CD8-positive, alpha-beta memory T cell (primary cell): ENCODE data around the gene LMLN. TPM values are rescaled to one million over a fixed set of nuclear protein-coding genes. Genes with fewer than 3 reads are reported as not detected.
A peak's percentile ranks its signal among the peaks of the same experiment; 100 is the strongest.
"Not testable (repeated sequence)": the region's sequence is repeated elsewhere in the genome, so short reads cannot be mapped to it uniquely, and the experiment has no call there.

ENCODE experiments used
- CTCF ChIA-PET: fragments of 350-600 bp; sonication (Branson Sonifier 250); formaldehyde crosslinking; loops from one replicate; lab custom pipeline; 2021; ENCODE audit warnings: antibody characterized with exemption; lab: Charles Lee
- POLR2A ChIA-PET: fragments of 350-600 bp; sonication (Branson Sonifier 250); formaldehyde crosslinking; loops from one replicate; lab custom pipeline; 2021; ENCODE audit warnings: antibody characterized with exemption; lab: Charles Lee
- DNase-seq, 5 donors: peaks; one replicate each; pipeline versions ENCODE4 v3.0.0 to v3.0.0-alpha.2; 2020 to 2022; ENCODE audit warnings: mixed read lengths in 1 of 5
- H3K27ac ChIP-seq: one replicate; pipeline ENCODE4 v1.7.0; 2013; ENCODE audit warnings: low read depth, mild to moderate bottlenecking, low read length, moderate library complexity
- H3K27me3 ChIP-seq: 2 replicates; pipeline ENCODE4 v1.7.0; 2013; ENCODE audit warnings: low read length, mild to moderate bottlenecking; ENCODE audit not compliant: insufficient read depth, poor library complexity, severe bottlenecking
- H3K36me3 ChIP-seq: 2 replicates; pipeline ENCODE4 v1.7.0; 2013; ENCODE audit warnings: mild to moderate bottlenecking, low read length, moderate library complexity; ENCODE audit not compliant: insufficient read depth
- H3K4me1 ChIP-seq: 2 replicates; pipeline ENCODE4 v1.7.0; 2013; ENCODE audit warnings: mild to moderate bottlenecking, low read length, moderate library complexity; ENCODE audit not compliant: insufficient read depth
- H3K4me3 ChIP-seq: 2 replicates; pipeline ENCODE4 v1.7.0; 2013; ENCODE audit warnings: mild to moderate bottlenecking, low read length
- H3K9me3 ChIP-seq: 2 replicates; pipeline ENCODE4 v1.7.0; 2013; ENCODE audit warnings: mild to moderate bottlenecking, low read length
- H3K27ac Mint-ChIP-seq, 8 donors: one replicate each; pipeline ENCODE4 v1.8.0; 2020 to 2021; ENCODE audit warnings: mixed read lengths in 8 of 8, mild to moderate bottlenecking in 6 of 8, inconsistent platforms in 3 of 8, moderate library complexity in 3 of 8
- H3K27me3 Mint-ChIP-seq, 2 donors: one replicate each; pipeline ENCODE4 v1.8.0; 2020 to 2021; ENCODE audit warnings: mixed read lengths in 2 of 2, mild to moderate bottlenecking in 1 of 2, moderate library complexity in 1 of 2
- H3K36me3 Mint-ChIP-seq, 3 donors: one replicate each; pipeline ENCODE4 v1.8.0; 2020 to 2021; ENCODE audit warnings: mixed read lengths in 3 of 3, inconsistent platforms in 1 of 3, mild to moderate bottlenecking in 1 of 3
- H3K4me1 Mint-ChIP-seq, 3 donors: one replicate each; pipeline ENCODE4 v1.8.0; 2020 to 2021; ENCODE audit warnings: mixed read lengths in 3 of 3, inconsistent platforms in 1 of 3, mild to moderate bottlenecking in 1 of 3
- H3K4me3 Mint-ChIP-seq, 7 donors: one replicate each; pipeline ENCODE4 v1.8.0; 2020 to 2021; ENCODE audit warnings: mixed read lengths in 7 of 7, mild to moderate bottlenecking in 6 of 7, moderate library complexity in 4 of 7, inconsistent platforms in 2 of 7
- H3K9me3 Mint-ChIP-seq, 5 donors: one replicate each; pipeline ENCODE4 v1.8.0; 2020 to 2022; ENCODE audit warnings: mixed read lengths in 5 of 5, mild to moderate bottlenecking in 3 of 5, moderate library complexity in 2 of 5, inconsistent platforms in 1 of 5
- polyA plus RNA-seq: library from polyadenylated mRNA; unstranded; fragments of 300-500 nt; fragmentation: Illumina TruSeq; gene quantifications from one replicate; pipeline ENCODE4 v1.2.3, GENCODE V29; 2021
- total RNA-seq, 2 experiments: library from RNA; stranded (reverse); gene quantifications; one replicate each; pipeline ENCODE4 v1.2.3, GENCODE V29; 2021

The LMLN gene
- total and polyA plus RNA-seq, 3 experiments from 2014 or later: 2.4 to 7.4 (median 7.3) TPM

- POLR2A ChIA-PET: no interaction called here
- peak overlapping the region in 1 of 8 donors; percentile 1 for H3K27ac Mint-ChIP-seq
- no peak overlapping the region for H3K4me3 ChIP-seq
- CTCF ChIA-PET: no interaction called here
- H3K27ac ChIP-seq: peak overlapping the region; percentile 14
- H3K36me3 Mint-ChIP-seq: peaks cover 7 to 18% (median 8%) of the 10 kb centered on the region in 3 donors
- no peaks in the 10 kb centered on the region for H3K4me1 ChIP-seq
- DNase-seq: no peak
- H3K4me3 Mint-ChIP-seq: no peak overlapping the region
- H3K9me3 ChIP-seq: no peaks in the 10 kb centered on the region
- no peaks in the 10 kb centered on the region for H3K4me1 Mint-ChIP-seq
- H3K36me3 ChIP-seq: no peaks in the 10 kb centered on the region
- H3K27me3 ChIP-seq: no peaks in the 10 kb centered on the region
- H3K27me3 Mint-ChIP-seq: peaks cover 0 to 2% of the 10 kb centered on the region in 2 donors
- H3K9me3 Mint-ChIP-seq: no peaks in the 10 kb centered on the region
These were observed 70.1 kb downstream of the LMLN start for GRCh38 chr3:198030125-198030524.

- DNase-seq: no peak
- Mint-ChIP-seq H3K9me3 (no peaks in the 10 kb centered on the region), H3K36me3 (peaks cover 7 to 15% (median 8%) of the 10 kb centered on the region in 3 donors), H3K4me3 (no peak overlapping the region), H3K4me1 (no peaks in the 10 kb centered on the region), H3K27ac (peak overlapping the region in 1 of 8 donors; percentile 54), H3K27me3 (peaks cover 0 to 2% of the 10 kb centered on the region in 2 donors)
- Histone ChIP-seq H3K27me3 (no peaks in the 10 kb centered on the region), H3K27ac (peak overlapping the region; percentile 14), H3K9me3 (no peaks in the 10 kb centered on the region), H3K36me3 (no peaks in the 10 kb centered on the region), H3K4me1 (no peaks in the 10 kb centered on the region), H3K4me3 (no peak overlapping the region)
- ChIA-PET CTCF (no interaction called here), POLR2A (no interaction called here)
These were observed 70.7 kb downstream of the LMLN start for GRCh38 chr3:198030726-198031125.

GRCh38 chr3:198032039-198032936 lies 72.3 kb downstream of the LMLN start:
- POLR2A ChIA-PET: no interaction called here
- H3K27ac Mint-ChIP-seq: peak overlapping the region in 1 of 8 donors; percentile 61
- no peaks in the 10 kb centered on the region for H3K27me3 Mint-ChIP-seq
- no peaks in the 10 kb centered on the region for H3K9me3 ChIP-seq
- no peaks in the 10 kb centered on the region for H3K4me1 ChIP-seq
- H3K9me3 Mint-ChIP-seq: no peaks in the 10 kb centered on the region
- no peaks in the 10 kb centered on the region for H3K27me3 ChIP-seq
- no peaks in the 10 kb centered on the region for H3K4me1 Mint-ChIP-seq
- H3K27ac ChIP-seq: peak overlapping the region; percentile 55
- peaks cover 0 to 9% (median 2%) of the 10 kb centered on the region in 3 donors for H3K36me3 Mint-ChIP-seq
- H3K36me3 ChIP-seq: no peaks in the 10 kb centered on the region
- no peak overlapping the region for H3K4me3 ChIP-seq
- H3K4me3 Mint-ChIP-seq: no peak overlapping the region
- no peak for DNase-seq
- CTCF ChIA-PET: no interaction called here

GRCh38 chr3:198043119-198043518 lies 83.1 kb downstream of the LMLN start:
- H3K4me3 Mint-ChIP-seq: no peak overlapping the region
- H3K27me3 ChIP-seq: no peaks in the 10 kb centered on the region
- H3K36me3 Mint-ChIP-seq: peaks cover 7 to 12% (median 9%) of the 10 kb centered on the region in 3 donors
- H3K9me3 Mint-ChIP-seq: no peaks in the 10 kb centered on the region
- H3K4me3 ChIP-seq: no peak overlapping the region
- H3K4me1 Mint-ChIP-seq: peaks cover 0 to 6% (median 0%) of the 10 kb centered on the region in 3 donors
- no peaks in the 10 kb centered on the region for H3K9me3 ChIP-seq
- CTCF ChIA-PET: no interaction called here
- no peak for DNase-seq
- peaks cover 3 to 4% of the 10 kb centered on the region in 2 donors for H3K27me3 Mint-ChIP-seq
- H3K36me3 ChIP-seq: no peaks in the 10 kb centered on the region
- POLR2A ChIA-PET: no interaction called here
- no peaks in the 10 kb centered on the region for H3K4me1 ChIP-seq
- H3K27ac Mint-ChIP-seq: no peak overlapping the region
- no peak overlapping the region for H3K27ac ChIP-seq

GRCh38 chr3:198046120-198046857 lies 86.3 kb downstream of the LMLN start:
- H3K4me1 ChIP-seq: no peaks in the 10 kb centered on the region
- no peak overlapping the region for H3K27ac Mint-ChIP-seq

GRCh38 chr3:198048445-198048844 lies 88.4 kb downstream of the LMLN start:
- no peaks in the 10 kb centered on the region for H3K27me3 ChIP-seq
- no peak overlapping the region for H3K4me3 ChIP-seq
- H3K9me3 ChIP-seq: no peaks in the 10 kb centered on the region
- ChIA-PET CTCF (no interaction called here), POLR2A (no interaction called here)
- Mint-ChIP-seq H3K4me1 (no peaks in the 10 kb centered on the region), H3K9me3 (no peaks in the 10 kb centered on the region), H3K36me3 (no peaks in the 10 kb centered on the region), H3K27ac (no peak overlapping the region), H3K4me3 (no peak overlapping the region), H3K27me3 (peaks cover 7 to 14% of the 10 kb centered on the region in 2 donors)
- H3K27ac ChIP-seq: no peak overlapping the region
- no peaks in the 10 kb centered on the region for H3K36me3 ChIP-seq
- H3K4me1 ChIP-seq: no peaks in the 10 kb centered on the region
- no peak for DNase-seq

More at GRCh38 chr3:198046120-198046857, 86.3 kb downstream of the LMLN start:
- POLR2A ChIA-PET: no interaction called here
- H3K9me3 Mint-ChIP-seq: no peaks in the 10 kb centered on the region
- Histone ChIP-seq H3K27me3 (no peaks in the 10 kb centered on the region), H3K9me3 (no peaks in the 10 kb centered on the region), H3K36me3 (no peaks in the 10 kb centered on the region), H3K4me3 (no peak overlapping the region), H3K27ac (no peak overlapping the region)
- no peaks in the 10 kb centered on the region for H3K4me1 Mint-ChIP-seq
- H3K36me3 Mint-ChIP-seq: peaks cover 0 to 2% (median 0%) of the 10 kb centered on the region in 3 donors
- CTCF ChIA-PET: no interaction called here
- peaks cover 5 to 7% of the 10 kb centered on the region in 2 donors for H3K27me3 Mint-ChIP-seq
- H3K4me3 Mint-ChIP-seq: no peak overlapping the region
- no peak for DNase-seq

GRCh38 chr3:198051836-198052235 lies 91.8 kb downstream of the LMLN start:
- CTCF ChIA-PET: interaction anchor here (1.7 kb wide), 1 partner anchor 146 kb away, joined by 5 read pairs; no protein-coding TSS in a partner anchor
- peak overlapping the region in 1 of 8 donors; percentile 3 for H3K27ac Mint-ChIP-seq
- peaks cover 9 to 15% of the 10 kb centered on the region in 2 donors for H3K27me3 Mint-ChIP-seq

GRCh38 chr3:198053462-198053861 lies 93.4 kb downstream of the LMLN start:
- H3K36me3 ChIP-seq: not testable (repeated sequence)

More at GRCh38 chr3:198051836-198052235, 91.8 kb downstream of the LMLN start:
- Histone ChIP-seq H3K4me1 (no peaks in the 10 kb centered on the region), H3K36me3 (no peaks in the 10 kb centered on the region), H3K27me3 (no peaks in the 10 kb centered on the region), H3K27ac (no peak overlapping the region), H3K9me3 (no peaks in the 10 kb centered on the region), H3K4me3 (no peak overlapping the region)
- Mint-ChIP-seq H3K4me1 (no peaks in the 10 kb centered on the region), H3K36me3 (no peaks in the 10 kb centered on the region), H3K9me3 (no peaks in the 10 kb centered on the region), H3K4me3 (no peak overlapping the region)
- POLR2A ChIA-PET: no interaction called here
- no peak for DNase-seq

More at GRCh38 chr3:198053462-198053861, 93.4 kb downstream of the LMLN start:
- H3K4me1 Mint-ChIP-seq, H3K4me3 Mint-ChIP-seq, H3K9me3 ChIP-seq, H3K27me3 ChIP-seq, H3K4me1 ChIP-seq, H3K27ac ChIP-seq, POLR2A ChIA-PET, H3K4me3 ChIP-seq, DNase-seq, H3K9me3 Mint-ChIP-seq, H3K27ac Mint-ChIP-seq, H3K36me3 Mint-ChIP-seq: not testable (repeated sequence)
- peaks cover 9 to 21% of the 10 kb centered on the region in 2 donors for H3K27me3 Mint-ChIP-seq
- CTCF ChIA-PET: interaction anchor here (1.7 kb wide), 1 partner anchor 148 kb away, joined by 5 read pairs; no protein-coding TSS in a partner anchor
